Gastrocnemius medialis (tissue), 4 donors: ENCODE measurements around the gene FABP7. TPM values are rescaled to one million over a fixed set of nuclear protein-coding genes. Genes with fewer than 3 reads are reported as not detected.
"Not testable (repeated sequence)": the region's sequence is repeated elsewhere in the genome, so short reads cannot be mapped to it uniquely, and the experiment has no call there.

ENCODE experiments used
- ATAC-seq, 2 donors: fragments of 150-250 bp; one replicate each; pipeline ENCODE4 v1.9.1; 2016
- DNase-seq, 2 donors: peaks; one replicate each; pipeline ENCODE4 v3.0.0-alpha.2; 2019
- H3K27ac ChIP-seq, 4 donors: fragments of 200-600 bp; sonication (generic); 1 replicate in 1 of 4; 2 replicates in 3 of 4; pipeline ENCODE4 v1.5.1; 2016 to 2018; ENCODE audit warnings: mild to moderate bottlenecking in 2 of 4, moderate library complexity in 1 of 4
- H3K27me3 ChIP-seq, 3 donors: fragments of 200-600 bp; sonication (generic) in 2 of 3; 1 replicate in 1 of 3; 2 replicates in 2 of 3; pipeline versions ENCODE4 v1.5.1 to v1.6.0; 2016 to 2019; ENCODE audit warnings: mild to moderate bottlenecking in 1 of 3, moderate library complexity in 1 of 3
- H3K36me3 ChIP-seq, 2 donors: fragments of 200-600 bp; sonication (generic) in 1 of 2; one replicate each; pipeline ENCODE4 v1.5.1; 2017 to 2018
- H3K4me1 ChIP-seq, 2 donors: fragments of 200-600 bp; sonication (generic) in 1 of 2; one replicate each; pipeline ENCODE4 v1.5.1; 2016 to 2017; ENCODE audit warnings: mild to moderate bottlenecking in 2 of 2
- H3K4me3 ChIP-seq, 4 donors: fragments of 200-600 bp; sonication (generic) in 3 of 4; 1 replicate in 1 of 4; 2 replicates in 3 of 4; pipeline ENCODE4 v1.5.1; 2016 to 2019; ENCODE audit warnings: mild to moderate bottlenecking in 2 of 4
- H3K9me3 ChIP-seq, 3 donors: fragments of 200-600 bp; sonication (generic) in 2 of 3; 1 replicate in 1 of 3; 2 replicates in 2 of 3; pipeline ENCODE4 v1.5.1; 2016 to 2019
- CTCF ChIP-seq, 5 experiments: fragments of 450-650 bp in 3 of 5; fragments of 200-600 bp in 2 of 5; sonication (generic) in 2 of 5; IDR thresholded peaks in 4 of 5; conservative IDR thresholded peaks in 1 of 5; 1 replicate in 4 of 5; 2 replicates in 1 of 5; pipeline ENCODE4 v1.5.1; 2016 to 2019; ENCODE audit warnings: antibody characterized with exemption in 5 of 5, mild to moderate bottlenecking in 3 of 5, moderate library complexity in 3 of 5
- POLR2A ChIP-seq, 2 donors: fragments of 450-650 bp; IDR thresholded peaks; one replicate each; pipeline ENCODE4 v1.6.1; 2017; ENCODE audit warnings: antibody characterized with exemption in 2 of 2, mild to moderate bottlenecking in 2 of 2, moderate library complexity in 2 of 2
- in situ Hi-C, 4 donors: fragments of 200-750 bp; cut with MboI; loops; one replicate each; pipeline versions ENCODE4 v1.15.0 to v1.8.0; 2017; ENCODE audit warnings: low sequenced_read_pairs in 4 of 4
- intact Hi-C: fragments of 100-400 bp; cut with DNase I; formaldehyde crosslinking; loops from one replicate; pipeline ENCODE4 v1.15.1; 2023; ENCODE audit warnings: low total_unique reads
- total RNA-seq, 4 donors: library from RNA; depleted of rRNA; stranded (reverse); fragments of >200 nt; gene quantifications; one replicate each; pipeline versions ENCODE4 v1.1.0 to v1.2.3, GENCODE V29; 2016

FABP7 gene
- total RNA-seq, 4 donors from 2014 or later = 0.51 to 21.0 (median 5.9) TPM

- DNase-seq (no peak), ATAC-seq (no peak)
- Histone ChIP-seq H3K9me3 (no peaks in the 10 kb centered on the region), H3K36me3 (no peaks in the 10 kb centered on the region), H3K27me3 (no peaks in the 10 kb centered on the region), H3K4me3 (no peak overlapping the region), H3K4me1 (peaks cover 5 to 19% of the 10 kb centered on the region in 2 donors), H3K27ac (no peak overlapping the region)
- in situ Hi-C loops = loop anchor here in 2 of 4 donors (25.0 kb wide), 1 partner anchor 565 kb away; no protein-coding TSS in a partner anchor
- intact Hi-C loops = no loop called here
- TF ChIP-seq POLR2A (IDR thresholded peaks at IDR 0.05) (no peak), CTCF (IDR thresholded peaks at IDR 0.05 in 4 of 5, conservative IDR thresholded peaks at IDR 0.05 in 1 of 5) (no peak)
Measured at GRCh38 chr6:122747573-122747972, 31.9 kb upstream of the FABP7 start.

GRCh38 chr6:122748945-122749344, 30.6 kb upstream of the FABP7 start:
- H3K9me3 ChIP-seq, intact Hi-C loops, H3K36me3 ChIP-seq, DNase-seq, H3K27me3 ChIP-seq, ATAC-seq, H3K4me3 ChIP-seq, H3K27ac ChIP-seq: not testable (repeated sequence)
- in situ Hi-C loops = loop anchor here in 2 of 4 donors (25.0 kb wide), 1 partner anchor 563 kb away; no protein-coding TSS in a partner anchor
- peaks cover 14 to 23% of the 10 kb centered on the region in 2 donors for H3K4me1 ChIP-seq

GRCh38 chr6:122749451-122750050, 30.0 kb upstream of the FABP7 start:
- Histone ChIP-seq H3K4me1 (peaks cover 14 to 20% of the 10 kb centered on the region in 2 donors), H3K27ac (no peak overlapping the region), H3K9me3 (no peaks in the 10 kb centered on the region), H3K4me3 (no peak overlapping the region), H3K27me3 (no peaks in the 10 kb centered on the region), H3K36me3 (no peaks in the 10 kb centered on the region)
- TF ChIP-seq POLR2A (IDR thresholded peaks at IDR 0.05) (no peak), CTCF (IDR thresholded peaks at IDR 0.05 in 4 of 5, conservative IDR thresholded peaks at IDR 0.05 in 1 of 5) (no peak)
- no peak for DNase-seq
- no peak for ATAC-seq
- in situ Hi-C loops (loop anchor here in 2 of 4 donors (25.0 kb wide), 1 partner anchor 563 kb away; no protein-coding TSS in a partner anchor), intact Hi-C loops (no loop called here)

GRCh38 chr6:122751326-122751725, 28.2 kb upstream of the FABP7 start:
- in situ Hi-C loops = no loop called here
- ATAC-seq (no peak), DNase-seq (no peak)
- intact Hi-C loops = no loop called here
- H3K27me3 ChIP-seq = no peaks in the 10 kb centered on the region
- no peaks in the 10 kb centered on the region for H3K9me3 ChIP-seq
- no peak overlapping the region for H3K4me3 ChIP-seq
- TF ChIP-seq CTCF (IDR thresholded peaks at IDR 0.05 in 4 of 5, conservative IDR thresholded peaks at IDR 0.05 in 1 of 5) = no peak
- no peak for TF ChIP-seq POLR2A (IDR thresholded peaks at IDR 0.05)
- peaks cover 14 to 18% of the 10 kb centered on the region in 2 donors for H3K4me1 ChIP-seq
- peak overlapping the region in 1 of 4 donors; percentile 84 for H3K27ac ChIP-seq
- no peaks in the 10 kb centered on the region for H3K36me3 ChIP-seq

GRCh38 chr6:122752459-122752858, 27.1 kb upstream of the FABP7 start:
- intact Hi-C loops = loop anchor here (2.0 kb wide), 1 partner anchor 36 kb away; the partner anchor contains the start of gene SMPDL3A
- in situ Hi-C loops = no loop called here
- DNase-seq (no peak), ATAC-seq (peak; percentile 85 to 92)
- no peaks in the 10 kb centered on the region for H3K9me3 ChIP-seq
- no peaks in the 10 kb centered on the region for H3K36me3 ChIP-seq
- H3K4me1 ChIP-seq = peaks cover 14 to 18% of the 10 kb centered on the region in 2 donors
- no peak for TF ChIP-seq CTCF (IDR thresholded peaks at IDR 0.05 in 4 of 5, conservative IDR thresholded peaks at IDR 0.05 in 1 of 5)
- TF ChIP-seq POLR2A (IDR thresholded peaks at IDR 0.05) = no peak
- H3K27ac ChIP-seq = peak overlapping the region; percentile 76 to 84 (median 80)
- no peaks in the 10 kb centered on the region for H3K27me3 ChIP-seq
- H3K4me3 ChIP-seq = peak overlapping the region in 2 of 4 donors; percentile 43 to 51
